Measurements from ENCODE around the gene NDUFS5.
"Not testable (repeated sequence)": the region's sequence is repeated elsewhere in the genome, so short reads cannot be mapped to it uniquely, and the experiment has no call there.

Gene NDUFS5

DNA sequence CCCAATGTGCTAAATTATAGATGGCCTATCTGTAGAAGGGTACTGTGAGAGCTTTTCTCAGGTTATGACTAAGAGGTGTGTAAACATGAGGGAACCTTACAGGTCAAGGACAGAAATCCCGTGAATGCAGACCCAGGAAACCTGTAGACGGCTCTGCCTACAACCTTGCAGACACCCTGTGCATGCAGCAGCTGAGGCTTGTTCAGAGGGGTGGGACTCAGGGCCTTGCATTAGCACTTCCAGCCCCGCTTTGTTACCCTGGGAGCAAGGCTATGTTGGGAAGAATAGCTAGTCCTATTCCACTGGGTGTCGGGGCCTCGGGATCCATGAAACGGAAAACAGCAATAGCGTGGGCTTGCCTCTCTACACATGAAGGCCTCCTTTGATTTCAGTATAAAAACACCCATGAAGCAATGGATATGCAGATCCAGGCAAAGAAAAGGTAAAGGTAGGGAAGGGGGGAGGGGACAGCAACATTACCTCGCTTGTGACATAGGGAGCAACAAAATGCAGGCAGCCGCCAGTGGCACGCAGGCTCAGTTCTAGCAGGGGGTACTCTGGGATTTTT, 9.5 kb upstream of the NDUFS5 start:
- no peak for DNase-seq

DNA sequence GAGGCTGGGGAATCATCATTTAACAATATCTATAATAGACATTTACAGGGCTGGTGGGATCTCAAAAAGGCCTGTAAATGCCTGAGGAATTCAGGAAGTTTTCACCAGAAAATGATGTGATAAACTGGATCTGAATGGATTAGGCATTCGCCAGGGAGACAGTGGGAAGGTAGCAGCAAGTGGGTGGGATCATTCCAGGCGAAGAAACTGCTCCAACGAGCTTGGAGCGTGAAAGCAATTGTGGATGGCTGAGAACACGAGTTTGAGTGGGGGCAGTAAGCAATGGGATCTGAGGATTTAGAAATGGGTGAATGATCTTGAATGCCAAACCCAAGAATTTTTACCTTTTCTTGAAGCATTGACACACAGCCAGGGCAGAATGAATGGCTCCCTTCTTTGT, 8.9 kb upstream of the NDUFS5 start:
- no peak for DNase-seq

DNA sequence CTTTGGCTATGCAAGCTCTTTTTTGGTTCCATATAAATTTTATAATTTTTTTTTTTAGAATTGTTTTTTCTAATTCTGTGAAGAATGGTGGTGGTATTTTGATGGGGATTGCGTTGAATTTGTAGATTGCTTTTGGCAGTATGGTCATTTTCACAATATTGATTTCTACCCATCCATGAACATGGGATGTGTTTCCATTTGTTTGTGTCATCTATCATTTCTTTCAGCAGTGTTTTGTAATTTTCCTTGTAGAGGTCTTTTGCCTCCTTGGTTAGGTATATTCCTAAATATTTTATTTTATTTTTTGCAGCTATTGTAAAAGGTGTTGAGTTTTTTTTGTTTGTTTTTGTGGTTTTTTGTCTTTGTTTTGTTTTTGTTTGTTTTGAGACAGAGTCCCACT, 5.7 kb upstream of the NDUFS5 start:
- DNase-seq: not testable (repeated sequence)

DNA sequence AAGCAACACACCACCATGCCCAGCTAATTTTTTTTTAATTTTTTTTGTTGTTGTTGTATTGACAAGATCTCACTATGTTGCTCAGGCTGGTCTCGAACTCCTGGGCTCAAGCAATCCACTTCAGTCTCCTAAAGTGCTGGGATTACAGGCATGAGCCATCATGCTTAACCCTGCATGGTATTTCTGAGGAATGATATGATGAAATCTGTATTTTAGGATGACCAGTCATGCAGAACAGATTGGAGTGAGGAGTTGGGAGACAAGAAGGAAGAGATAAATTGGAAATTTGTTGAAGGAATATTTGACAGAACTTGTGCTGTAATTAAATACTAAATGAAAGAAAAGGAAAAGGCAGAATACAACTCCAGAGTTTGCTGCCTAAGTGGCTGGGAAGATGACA, 4.7 kb upstream of the NDUFS5 start:
- no peak for DNase-seq

DNA sequence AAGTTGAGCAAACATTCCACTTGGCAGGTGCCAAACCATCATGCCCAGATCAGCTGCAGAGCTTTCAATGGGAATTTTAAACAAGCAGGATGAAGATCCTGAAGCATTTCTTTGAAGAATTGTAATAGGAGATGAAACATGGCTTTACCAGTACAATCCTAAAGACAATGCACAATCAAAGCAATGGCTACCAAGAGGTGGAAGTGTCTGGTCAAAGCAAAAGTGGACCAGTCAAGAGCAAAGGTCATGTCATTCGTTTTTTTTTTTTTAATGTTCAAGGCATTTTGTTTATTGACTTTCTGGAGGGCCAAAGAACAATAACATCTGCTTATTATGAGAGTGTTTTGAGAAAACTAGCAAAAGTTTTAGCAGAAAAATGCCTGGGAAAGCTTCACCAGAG, 3.0 kb upstream of the NDUFS5 start:
- no peak for DNase-seq

DNA sequence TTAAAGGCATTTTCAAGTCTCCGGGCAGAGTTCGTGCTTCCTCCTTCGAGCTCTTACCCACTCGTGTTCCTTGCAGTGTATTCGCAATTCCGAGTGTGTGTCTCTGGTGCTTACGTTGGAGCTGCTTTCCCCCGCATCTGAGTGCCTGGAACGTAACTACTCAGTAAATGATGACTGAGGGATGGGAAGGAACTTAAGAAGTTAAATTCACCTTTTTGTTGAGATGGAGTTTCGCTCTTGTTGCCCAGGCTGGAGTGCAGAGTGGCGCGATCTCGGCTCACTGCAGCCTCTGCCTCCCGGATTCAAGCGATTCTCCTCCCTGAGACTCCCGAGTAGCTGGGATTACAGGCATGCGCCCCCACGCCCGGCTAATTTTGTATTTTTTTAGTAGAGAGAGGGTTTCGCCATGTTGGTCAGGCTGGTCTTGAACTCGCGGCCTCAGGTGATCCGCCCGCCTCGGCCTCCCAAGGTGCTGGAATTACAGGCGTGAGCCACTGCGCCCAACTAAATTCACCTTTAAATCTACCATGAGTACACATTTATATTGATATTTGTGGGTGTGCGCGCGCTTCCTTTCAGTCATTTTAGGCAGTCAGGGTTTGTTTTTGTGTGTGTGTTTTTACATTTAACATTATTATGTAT, 837 bp downstream of the NDUFS5 start:
- DNase-seq: peak in 3 of 6 experiments; percentile 4 to 73 (median 32)

DNA sequence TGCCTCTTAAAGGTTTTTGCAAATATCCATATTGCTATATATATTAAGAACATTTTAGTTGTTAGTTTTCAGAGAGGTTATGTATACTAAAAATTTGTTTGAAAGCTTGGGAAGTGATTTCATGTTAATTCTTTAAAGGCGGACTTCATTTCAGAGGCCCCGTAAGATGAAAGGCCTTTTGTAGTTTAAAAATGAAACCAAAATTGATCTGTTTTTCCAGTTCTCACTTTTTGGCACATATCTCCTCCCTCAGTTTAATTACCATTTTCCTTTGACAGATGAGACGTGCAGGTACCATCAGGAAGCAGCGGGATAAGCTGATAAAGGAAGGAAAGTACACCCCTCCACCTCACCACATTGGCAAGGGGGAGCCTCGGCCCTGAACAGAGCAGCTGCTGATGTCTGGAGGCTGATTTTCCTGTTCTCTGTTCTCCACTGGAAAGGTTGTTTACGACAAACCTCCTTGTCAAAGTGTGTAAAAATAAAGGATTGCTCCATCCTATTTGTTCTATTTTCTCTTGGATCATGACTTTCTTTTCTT, 8.0 kb downstream of the NDUFS5 start:
- peak in 4 of 6 experiments; percentile 6 to 50 (median 24) for DNase-seq

DNA sequence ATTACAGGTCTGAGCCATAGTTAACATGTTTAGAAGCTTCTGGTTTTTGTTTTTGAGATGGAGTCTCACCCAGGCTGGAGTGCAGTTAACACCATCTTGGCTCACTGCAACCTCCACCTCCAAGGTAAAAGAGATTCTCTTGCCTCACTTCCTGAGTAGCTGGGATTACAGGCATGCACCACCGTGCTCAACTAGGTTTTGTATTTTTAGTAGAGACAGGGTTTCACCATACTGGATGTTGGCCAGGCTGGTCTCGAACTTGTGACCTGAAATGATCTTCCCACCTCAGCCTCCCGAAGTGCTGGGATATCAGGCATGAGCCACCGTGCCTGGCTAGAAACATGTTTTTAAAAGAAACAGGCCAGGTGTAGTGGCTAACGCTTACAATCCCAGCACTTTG, 10.5 kb downstream of the NDUFS5 start:
- DNase-seq: no peak

DNA sequence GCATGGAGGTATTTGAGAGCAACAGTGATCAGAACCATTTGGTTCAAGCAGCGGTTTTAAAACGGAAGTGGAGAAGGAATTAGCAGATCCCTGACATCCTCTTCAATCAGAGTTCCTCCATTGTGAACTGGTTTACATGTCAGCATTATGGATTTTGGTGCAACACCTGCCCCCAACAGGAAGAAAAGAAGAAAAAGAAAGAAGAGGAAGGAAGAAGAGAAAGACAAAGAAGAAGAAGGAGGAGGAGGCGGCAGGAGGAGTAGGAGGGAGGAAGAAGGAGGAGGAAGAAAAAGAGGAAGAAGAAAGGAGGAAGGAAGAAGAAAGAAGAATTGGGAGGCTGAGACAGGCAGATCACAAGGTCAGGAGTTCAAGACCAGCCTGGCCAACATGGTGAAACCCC, 17.4 kb downstream of the NDUFS5 start:
- no peak for DNase-seq

DNA sequence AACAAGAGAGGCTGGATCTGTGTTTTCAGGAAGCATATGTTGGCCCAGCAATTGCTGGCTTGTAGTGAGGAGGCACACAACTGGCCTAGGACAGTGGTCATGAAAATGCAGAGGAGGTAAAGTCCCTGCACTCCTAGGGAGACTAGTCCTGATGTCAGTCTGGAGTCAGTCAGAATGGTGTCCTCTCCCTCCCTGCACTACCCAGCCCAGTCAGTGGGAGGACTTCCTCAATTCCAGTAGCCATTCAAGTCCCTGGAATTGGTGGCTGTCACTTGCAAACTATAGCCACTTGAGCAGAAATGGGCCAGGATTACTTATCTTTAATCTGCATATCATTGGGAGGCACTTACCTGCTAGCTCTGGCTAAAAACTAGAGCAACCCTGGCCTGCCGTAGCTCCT, 18.6 kb downstream of the NDUFS5 start:
- DNase-seq: no peak

DNA sequence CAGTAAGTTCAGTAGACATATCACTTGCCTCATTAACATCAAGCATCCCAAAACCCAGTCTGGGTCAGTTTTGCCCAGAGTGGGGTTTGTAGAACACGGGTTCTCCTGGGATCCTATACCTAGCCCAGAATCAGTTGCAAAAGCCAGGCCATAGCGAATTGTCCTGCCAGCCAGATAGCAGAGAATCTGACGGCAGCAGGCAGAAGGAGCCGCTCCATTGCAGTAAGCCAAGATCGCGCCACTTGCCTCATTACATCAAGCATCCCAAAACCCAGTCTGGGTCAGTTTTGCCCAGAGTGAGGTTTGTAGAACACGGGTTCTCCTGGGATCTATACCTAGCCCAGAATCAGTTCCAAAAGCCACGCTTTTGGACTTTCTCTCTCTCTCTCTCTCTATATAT, 19.1 kb downstream of the NDUFS5 start:
- no peak for DNase-seq

DNA sequence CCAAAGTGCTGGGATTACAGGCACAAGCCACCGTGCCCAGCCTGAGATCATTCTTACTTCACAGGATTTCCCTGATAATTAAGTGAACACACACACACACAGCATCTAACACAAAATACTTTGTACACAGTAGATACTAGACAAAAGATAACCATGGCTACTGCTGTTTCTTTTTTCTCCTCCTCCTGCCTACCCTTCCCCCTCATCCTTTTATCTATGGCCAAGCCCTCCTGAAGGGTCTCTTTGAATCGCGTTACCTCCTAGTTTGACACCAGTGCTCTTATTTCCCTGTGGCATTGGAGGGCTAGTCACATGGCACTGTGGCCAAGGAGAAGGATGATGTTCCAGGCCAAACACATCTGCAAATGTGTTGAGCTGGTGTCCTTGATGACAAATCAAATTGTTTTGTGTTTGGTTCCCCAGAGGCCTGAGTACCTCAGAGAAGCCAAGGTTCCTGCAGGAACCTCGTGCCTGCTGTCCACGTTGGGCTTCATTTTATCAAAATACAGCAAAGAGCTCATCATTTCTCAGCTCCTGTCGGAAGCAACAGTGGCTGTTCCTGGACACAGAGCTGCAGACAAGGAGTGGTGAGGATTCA, 20.6 kb downstream of the NDUFS5 start:
- DNase-seq: no peak

DNA sequence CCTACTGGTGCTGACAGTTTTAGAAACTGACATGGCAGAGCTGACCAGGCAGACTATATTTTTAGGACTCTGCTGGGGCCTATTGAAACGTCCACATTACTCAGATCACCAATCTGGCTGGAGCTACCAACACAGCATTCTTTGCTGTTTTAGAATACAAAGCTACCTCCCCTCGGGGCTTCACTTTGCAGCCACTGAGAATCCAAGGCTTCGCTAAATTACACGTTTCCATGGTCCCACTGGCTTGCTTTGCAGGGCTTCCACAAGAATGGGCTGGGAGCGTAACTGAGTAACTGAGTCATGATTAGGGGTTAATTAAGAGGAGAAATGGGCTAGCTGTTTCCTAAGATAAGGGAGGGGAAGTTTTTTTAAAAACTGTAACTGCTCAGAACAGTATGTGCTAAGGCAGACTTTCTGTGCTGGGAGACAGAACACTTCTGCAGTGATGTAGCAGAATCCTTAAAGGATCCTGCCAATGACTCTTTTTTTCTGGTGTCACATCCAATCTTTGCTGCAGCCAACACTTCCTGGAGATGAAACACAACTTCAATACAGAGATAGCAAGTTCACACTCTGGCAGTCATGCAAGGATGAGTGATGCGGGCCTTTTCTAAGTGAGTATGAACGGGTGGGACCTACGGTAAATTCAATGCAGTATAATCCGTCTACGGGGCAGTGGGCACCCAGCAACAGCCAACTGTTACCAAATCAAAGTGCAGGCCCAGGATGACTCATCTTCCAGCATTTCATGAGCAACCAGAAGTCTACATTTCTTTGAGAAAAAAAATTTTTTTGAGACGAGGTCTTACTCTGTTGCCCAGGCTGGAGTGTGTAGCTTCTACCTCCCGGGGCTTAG, 21.5 kb downstream of the NDUFS5 start:
- no peak for DNase-seq

DNA sequence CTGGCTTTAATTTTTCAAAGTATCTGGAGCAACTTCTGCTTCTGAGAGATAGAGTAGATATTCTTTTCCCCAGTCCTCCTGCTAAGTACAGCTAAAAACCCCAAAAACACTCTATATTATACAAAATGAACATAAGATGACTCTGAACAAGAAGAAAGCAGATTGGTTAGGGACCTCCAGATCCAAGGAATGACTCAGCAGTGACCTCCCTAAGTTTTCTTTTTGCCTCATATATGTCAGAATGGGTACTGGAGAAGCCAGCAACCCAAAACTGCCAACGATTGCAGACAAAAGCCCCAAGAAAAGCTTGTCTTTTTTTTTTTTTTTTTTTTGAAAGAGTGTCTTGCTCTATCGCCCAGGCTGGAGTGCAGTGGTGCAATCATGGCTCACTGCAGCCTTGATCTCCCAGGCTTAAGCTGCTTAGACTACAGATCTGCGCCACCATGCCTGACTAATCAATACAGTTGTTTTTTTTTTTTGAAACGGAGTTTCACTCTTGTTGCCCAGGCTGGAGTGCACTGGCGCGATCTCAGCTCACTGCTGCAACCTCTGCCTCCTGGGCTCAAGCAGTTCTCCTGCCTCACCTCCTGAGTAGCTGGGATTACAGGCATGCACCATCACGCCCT, 22.7 kb downstream of the NDUFS5 start:
- DNase-seq: no peak

DNA sequence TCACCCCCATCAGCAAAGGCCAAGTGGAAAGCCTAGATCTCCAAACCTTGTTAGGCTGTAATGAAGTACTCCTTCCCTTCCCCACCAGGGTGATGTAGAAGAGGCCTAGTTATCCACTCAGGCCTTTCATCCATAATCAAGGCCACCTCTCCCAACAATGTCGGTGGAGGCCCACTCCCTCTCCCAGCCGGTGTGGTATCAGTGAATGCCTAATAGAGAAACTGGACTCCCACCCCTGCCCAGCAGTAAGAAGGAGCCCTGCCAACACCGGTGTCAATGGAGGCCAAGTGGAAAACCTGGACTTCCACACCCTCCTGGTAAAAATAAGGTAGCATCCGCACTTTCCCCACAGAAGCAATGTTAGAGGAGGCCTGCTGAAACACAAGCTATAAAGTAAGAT, 23.9 kb downstream of the NDUFS5 start:
- DNase-seq: no peak

DNA sequence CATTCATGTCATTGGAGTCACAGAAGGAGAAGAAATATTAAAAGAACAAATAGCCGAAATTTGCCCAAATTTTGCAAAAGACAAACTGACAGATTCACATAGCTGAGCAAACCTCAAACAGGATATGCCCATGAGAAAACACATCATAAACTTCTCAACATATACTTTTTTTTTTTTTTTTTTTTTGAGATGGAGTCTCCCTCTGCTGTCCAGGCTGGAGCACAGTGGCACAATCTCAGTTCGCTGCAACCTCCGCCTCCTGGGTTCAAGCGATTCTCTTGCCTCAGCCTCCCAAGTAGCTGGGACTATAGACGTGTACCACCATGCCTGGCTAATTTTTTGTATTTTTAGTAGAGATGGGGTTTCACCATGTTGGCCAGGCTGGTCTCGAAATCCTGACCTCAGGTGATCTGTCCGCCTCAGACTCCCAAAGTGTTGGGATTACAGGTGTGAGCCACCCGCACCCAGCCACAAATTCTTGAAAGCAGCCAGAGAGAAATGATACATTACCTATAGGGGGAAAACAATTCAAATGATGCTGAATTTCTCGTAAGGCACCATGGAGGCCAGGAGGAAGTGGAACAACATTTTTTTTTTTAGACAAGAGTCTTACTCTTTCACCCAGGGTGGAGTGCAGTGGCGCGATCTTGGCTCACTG, 25.2 kb downstream of the NDUFS5 start:
- peak in 2 of 6 experiments; percentile 7 to 10 for DNase-seq

DNA sequence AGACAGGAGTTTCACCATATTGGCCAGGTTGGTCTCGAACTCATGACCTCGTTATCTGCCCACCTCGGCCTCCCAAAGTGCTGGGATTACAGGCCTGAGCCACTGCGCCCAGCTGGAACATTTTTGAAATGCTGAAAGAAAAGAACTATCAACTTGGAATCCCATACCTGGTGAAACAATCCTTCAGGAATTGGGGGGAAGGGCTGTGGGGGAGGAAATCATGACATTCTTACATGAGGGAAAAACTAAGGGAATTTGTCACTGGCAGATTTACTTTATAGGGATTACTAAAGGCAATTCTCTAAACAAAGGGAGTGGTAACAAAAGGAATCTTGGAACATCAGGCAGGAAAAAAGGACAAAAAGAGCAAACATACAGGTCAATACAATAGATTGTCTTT, 25.8 kb downstream of the NDUFS5 start:
- DNase-seq: no peak

DNA sequence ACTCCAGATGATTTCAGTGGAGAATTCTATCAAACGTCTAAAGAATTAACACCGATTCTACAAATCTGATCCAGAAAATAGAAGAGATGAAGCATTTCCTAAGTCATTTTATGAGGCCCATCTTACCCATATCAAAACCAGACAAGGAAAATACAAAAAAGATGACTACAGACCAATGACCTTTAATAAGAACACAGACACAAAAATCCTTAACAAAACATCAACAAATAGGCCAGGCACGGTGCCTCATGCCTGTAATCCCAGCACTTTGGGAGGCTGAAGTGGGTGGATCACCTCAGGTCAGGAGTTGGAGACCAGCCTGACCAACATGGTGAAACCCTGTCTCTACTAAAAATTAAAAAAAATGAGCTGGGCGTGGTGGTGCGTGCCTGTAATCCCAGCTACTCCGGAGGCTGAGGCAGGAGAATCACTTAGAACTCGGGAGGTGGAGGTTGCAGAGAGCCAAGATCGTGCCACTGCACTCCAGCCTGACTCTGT, 29.1 kb downstream of the NDUFS5 start:
- not testable (repeated sequence) for DNase-seq

DNA sequence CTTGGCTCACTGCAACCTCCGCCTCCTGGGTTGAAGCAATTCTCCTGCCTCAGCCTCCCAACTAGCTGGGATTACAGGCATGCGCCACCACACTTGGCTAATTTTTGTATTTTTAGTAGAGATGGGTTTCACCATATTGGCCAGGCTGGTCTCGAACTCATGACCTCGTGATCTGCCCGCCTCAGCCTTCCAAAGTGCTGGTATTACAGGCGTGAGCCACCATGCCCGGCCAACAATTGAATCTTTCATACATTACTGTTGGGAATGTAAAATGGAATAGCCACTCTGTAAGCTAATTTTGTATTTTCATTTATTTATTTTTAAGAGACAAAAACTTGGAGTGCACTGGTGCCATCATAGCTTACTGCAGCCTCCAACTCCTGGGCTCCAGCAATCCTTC, 35.4 kb downstream of the NDUFS5 start:
- not testable (repeated sequence) for DNase-seq

DNA sequence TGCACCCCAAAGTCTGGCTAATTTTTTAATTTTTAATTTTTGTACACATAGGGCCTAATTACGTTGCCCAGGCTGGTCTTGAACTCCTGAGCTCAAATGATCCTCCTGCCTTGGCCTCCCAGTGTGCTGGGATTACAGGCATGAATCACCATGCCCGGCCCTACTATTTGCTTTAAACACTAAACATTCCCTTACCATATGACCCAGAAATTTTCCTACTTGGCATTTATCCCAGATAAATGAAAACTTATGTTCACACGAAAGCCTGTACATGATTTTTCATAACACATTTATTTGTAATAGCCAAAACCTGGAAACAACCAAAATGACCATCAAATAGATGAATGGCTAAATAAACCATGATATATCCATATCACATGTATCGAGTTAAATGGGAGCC, 35.8 kb downstream of the NDUFS5 start:
- no peak for DNase-seq

DNA sequence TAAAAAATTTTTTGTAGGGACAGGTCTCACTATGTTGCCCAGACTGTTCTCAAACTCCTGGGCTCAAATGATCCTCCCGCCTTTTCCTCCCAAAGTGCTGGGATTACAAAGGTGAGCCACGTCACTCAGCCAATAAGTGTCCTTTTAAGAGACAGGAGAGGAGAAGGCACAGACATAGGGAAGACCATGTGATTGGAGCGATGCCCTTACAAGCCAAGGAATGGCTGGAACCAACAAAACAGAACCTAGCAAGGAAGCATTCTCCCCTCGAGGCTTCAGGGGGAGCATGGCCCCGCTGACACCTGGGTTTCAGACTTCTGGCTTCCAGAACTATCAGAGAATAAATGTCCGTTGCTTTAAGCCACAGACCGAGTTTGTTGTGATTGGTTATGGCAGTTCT, 37.0 kb downstream of the NDUFS5 start:
- no peak for DNase-seq

DNA sequence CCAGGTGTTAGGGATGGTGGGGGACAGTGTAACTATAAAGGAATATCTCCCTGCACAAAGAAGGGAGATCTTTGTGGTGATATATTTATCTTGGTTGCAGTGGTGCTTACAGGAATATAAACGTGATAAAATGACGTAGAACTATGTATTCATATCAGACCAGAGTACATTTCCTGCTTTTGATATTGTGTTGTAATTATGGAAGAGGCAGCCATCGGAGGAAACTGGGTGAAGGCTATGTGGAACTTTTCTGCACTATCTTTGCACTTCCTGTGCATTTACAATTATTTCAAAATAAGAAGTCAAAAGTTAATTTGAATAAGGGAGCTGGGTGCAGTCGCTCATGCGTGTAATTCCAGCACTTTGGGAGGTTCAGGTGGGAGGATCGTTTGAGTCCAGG, 37.6 kb downstream of the NDUFS5 start:
- no peak for DNase-seq

Data from stimulated activated naive CD4-positive, alpha-beta T cell (primary cell).